Kidney glomerular epithelial cell (primary cell): ENCODE measurements around the gene GYS2.
"Not testable (repeated sequence)": the region's sequence is repeated elsewhere in the genome, so short reads cannot be mapped to it uniquely, and the experiment has no call there.

Experiments
- DNase-seq: peaks from one replicate; lab custom pipeline; 2025; lab: John Stamatoyannopoulos, UW

GYS2 gene

DNA sequence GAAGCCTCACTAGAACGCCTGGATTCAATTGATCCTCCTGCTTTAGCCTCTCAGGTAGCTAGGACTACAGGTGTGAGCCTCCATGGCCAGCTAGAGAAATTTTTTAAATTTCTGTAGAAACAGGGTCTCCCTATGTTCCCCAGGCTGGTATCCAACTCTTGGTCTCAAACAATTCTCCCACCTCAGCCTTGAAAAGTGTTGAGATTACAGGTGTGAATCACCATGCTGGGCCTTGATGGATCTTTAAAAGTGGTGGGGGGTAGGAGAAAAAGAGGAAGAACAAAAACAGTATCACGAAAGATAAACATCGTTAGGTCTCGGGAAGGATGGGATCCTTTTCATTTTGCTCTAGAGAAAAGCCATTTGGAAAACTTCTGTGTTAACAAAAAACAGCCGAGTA lies 4.5 kb downstream of the GYS2 start:
- DNase-seq, result no peak

DNA sequence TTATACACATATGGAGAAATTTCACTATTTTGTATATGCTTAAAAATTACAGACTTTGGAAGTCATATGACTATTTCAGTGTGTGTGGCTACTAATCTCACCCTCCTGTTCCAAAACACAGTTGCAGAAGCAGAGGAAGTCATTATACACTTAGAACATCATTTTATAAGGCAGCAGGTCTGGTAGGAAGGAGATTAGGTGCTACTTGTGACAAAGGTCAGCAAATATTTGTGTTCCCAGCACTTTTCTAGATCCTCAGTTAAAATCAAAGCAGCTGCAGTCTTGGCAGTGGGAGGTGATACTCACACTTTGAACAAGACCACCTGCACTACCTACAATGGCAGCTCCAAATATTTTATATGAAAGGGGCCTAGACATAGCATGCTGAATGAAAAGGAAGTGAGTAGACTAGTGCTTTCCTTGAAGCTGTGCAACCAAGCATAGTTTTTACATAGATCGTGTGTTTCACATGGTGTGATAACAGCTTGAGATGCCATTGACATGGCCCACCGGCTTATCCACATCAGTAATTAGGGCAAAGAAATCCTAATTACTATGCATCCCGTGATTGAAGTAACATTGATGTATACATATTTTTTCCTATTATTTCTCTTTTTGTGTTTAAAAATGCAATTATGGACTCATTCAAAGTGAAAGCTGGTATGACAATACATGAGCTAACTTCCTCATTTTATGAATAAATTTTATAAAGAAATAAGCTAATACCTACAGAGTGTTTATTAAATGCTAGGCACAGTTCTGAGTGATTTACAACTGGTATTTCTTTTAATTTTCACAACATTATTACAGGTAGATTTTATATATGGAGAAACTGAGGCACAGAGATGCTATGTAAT lies 5.3 kb downstream of the GYS2 start:
- DNase-seq, result no peak

DNA sequence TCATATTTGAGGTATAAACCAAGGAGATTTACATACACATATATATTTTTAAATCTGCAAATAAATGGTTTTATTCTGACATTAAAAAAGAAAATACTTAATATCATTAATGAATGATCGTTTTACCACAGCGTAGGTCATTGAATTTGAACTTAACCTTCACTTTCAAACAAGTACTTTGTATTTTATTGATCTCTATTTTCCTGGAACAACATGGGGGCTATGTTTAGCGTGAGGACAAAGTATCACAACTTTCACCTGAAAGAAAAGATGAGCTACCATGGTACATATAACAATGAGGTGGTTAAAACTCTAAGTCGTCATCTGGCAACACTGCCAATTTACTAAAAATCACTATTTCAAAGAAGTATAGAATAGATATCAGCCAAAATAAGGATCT lies 6.0 kb downstream of the GYS2 start:
- DNase-seq, result no peak

DNA sequence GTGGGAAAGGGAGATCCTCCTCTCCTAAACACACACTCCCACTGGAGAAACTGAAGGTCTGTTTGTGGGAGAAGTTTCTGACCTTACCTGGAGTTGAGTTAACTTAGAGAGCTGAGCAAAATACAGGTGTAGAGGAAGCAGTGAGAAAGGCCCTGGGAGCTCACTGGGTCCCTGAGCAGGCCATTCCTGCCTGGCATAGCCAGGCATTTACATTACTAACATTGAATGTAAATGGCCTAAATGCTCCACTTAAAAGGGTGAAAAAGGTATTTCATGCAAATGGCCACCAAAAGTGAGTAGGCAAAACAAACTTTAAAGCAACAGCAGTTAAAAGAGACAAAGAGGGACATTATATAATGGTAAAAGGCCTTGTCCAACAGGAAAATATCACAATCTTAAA lies 9.3 kb downstream of the GYS2 start:
- DNase-seq, result not testable (repeated sequence)

DNA sequence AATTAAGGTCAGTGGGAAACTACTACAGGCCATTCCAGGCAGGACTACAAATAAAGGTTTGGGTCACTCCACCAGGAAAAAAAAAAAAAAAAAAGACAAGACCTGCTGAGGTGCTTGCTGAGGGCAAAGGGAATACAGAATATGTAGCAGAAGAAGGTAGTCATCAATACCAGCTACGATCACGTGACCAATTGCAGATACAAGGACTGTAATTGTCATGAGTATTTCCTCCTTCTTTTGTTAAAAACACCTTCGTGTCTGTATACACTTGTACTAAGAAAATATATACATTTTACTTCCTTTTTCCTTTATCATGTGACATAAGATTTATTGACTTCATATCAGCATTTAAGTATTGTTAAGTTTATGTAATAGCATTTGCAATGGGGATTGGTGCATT lies 19.2 kb downstream of the GYS2 start:
- no peak for DNase-seq

DNA sequence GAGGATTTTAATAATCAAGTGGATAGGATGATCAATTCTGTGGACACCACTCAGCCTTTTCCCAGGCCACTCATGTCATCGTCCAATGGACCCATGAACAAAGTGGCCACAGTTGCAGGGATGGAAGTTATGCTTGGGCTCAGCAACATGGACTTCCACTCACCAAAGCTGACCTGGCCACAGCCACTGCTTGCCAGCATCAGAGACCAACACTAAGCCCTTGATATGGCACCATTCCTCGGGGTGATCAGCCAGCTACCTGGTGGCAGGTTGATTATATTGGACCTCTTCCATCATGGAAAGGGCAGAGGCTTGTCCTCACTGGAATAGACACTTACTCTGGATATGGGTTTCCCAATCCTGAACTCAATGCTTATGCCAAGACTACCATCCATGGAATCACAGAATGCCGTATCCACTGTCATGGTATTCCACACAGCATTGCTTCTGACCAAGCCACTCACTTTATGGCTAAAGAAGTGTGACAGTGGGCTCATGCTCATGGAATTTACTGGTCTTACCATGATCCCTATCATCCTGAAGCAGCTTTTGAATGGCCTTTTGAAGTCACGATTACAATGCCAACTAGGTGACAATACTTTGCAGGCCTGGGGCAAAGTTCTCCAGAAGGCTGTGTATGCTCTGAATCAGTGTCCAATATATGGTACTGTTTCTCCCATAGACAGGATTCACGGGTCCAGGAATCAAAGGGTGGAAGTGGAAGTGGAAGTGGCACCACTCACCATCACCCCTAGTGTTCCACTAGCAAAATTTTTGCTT lies 20.1 kb downstream of the GYS2 start:
- DNase-seq, result not testable (repeated sequence)

DNA sequence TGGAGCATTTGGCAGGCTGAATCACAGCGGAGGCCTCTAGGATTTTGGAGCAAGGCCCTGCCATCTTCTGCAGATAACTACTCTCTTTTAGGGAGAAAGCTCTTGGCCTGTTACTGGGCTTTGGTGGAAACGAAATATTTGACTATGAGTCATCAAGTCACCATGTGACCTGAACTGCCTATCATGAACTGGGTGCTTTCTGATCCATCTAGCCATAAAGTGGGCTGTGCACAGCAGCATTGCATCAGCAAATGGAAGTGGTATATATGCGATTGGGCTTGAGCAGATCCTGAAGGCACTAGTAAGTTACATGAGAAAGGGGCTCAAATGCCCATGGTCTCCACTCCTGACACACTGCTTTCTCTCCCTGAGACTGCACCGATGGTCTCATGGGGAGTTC lies 21.1 kb downstream of the GYS2 start:
- no peak for DNase-seq

DNA sequence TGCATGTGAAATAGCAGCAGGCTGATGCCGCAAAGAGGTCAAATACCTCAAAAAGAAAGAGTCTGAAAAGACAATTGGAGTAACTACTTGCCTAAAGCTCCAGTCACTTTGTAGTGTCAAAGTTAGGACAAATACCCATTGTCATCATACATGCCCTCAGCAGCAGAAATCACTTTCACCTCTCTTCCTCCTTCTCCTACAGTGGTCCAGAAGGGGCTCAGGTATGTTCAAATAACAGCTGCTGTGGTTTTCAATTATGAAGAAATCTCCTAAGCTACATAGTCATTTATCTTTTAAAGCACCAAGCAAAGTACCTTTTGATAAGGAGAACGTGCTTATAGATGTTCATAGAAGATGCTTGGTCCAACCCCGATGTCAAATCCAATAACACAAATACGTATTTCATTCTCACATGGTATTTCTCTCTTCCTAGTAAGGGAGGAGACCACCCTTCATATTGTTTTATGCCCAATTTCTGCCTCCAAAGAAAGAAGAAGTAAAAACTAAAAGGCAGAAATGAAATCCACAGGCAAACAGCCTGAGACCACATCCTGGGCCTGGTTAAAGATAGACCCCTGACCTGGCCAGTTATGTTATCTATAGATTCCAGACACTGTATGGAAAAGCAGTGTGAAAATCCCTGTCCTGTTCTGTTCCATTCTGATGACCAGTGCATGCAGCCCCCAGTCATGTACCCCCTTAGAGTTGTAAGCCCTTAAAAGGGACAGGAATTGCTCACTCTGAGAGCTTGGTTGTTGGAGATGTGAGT lies 23.7 kb downstream of the GYS2 start:
- DNase-seq, result no peak

DNA sequence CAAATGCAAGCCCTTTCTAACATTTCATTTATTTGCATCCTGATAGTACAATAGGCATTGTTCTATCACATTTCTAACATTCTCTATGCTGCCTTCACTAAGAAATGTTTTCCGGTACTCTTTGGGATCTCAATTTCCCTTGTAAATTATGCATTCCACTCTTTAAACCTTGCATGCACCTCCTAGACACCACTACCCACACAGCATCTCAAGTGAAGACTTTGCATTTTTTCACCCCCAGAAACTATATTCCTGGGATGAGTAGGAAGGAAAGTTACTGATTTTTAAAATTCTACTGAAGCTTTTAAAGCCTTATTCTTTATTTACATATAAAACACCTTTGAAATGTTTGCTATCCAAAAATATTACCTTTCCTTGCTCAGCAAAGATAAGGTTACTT lies 27.1 kb downstream of the GYS2 start:
- DNase-seq, result no peak

DNA sequence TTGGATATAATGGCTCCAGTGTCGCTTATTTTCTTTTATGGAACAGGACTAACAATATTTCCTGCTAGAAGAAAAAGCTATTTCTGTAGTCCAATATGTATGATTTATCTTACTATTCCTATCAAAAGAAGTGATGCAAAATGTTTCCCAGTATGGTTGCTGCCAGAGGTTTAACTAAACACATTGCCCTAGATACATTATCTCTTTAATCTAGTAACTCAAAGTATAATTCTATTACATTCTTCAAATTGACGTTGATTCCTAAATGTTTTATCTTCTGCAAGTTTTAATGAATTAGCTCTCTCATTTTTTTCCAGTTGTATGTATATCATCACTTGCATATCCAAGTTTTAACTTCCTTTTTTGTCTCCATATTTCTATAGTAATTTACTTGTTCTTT lies 28.2 kb downstream of the GYS2 start:
- DNase-seq, result no peak

DNA sequence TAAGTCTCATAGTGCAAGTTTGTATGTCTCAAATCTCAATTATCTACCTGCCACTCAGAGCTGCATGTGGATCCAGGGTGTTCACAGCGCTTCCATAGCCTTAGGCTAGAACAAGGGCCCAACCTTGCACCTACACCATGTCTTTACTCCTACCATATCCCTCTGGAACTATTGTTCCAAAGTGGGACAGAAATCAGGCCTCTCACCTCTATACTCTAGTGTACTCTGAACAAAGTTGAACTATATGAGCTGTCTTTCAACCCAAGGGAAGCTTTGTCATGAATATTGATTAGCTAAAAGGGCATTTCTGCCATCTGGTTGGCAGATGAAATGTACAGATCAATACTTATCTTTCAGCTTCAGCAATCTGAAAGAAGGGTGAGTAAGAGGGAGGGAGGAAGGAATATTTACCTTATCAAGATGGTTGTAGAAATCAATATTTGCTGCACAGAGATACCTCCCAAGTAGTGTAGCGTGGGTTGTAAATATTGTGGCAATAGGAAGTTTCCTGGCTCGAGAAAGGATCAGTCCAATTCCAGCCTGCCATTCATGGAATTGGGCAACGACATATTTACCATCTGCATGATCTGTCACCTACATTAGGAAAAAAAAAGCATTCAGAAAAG lies 30.8 kb downstream of the GYS2 start:
- DNase-seq, result no peak

DNA sequence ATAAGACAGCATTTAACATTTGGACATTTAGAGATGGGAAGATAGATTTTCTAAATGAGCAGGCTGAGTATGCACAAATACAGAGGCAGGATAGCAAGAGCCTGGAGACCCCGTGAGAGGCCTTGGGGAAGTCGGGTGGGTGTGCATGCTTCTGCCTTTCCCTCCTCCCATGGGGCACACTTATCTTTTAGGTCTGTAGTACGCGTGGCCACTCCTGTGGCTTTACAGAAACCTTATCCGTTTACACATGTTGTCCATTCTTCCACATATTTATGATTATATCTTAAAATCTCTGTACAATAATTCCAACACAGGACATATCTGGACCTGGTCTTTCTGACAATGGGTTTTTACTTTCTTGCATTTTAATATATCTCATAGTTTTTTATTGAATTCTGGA lies 33.6 kb downstream of the GYS2 start:
- no peak for DNase-seq

DNA sequence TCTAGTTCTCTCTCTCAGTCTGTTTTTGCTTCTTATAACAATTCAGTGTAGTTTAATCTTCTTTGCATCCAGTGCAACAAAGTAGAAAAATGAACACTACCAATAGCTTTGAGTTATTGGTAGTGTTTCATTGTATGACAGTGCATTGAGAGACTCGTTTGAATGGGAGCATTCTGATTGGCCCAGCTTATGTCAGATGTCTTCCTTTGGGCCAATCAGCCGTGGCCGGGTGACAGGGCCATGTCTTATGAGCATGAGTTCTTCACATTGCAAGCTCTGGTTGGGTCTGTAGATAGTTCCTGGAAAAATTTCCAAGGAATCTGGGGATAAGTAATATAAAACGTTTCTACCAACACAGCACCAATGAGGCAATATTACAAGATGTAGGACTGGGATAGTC lies 36.5 kb downstream of the GYS2 start:
- DNase-seq, result no peak

DNA sequence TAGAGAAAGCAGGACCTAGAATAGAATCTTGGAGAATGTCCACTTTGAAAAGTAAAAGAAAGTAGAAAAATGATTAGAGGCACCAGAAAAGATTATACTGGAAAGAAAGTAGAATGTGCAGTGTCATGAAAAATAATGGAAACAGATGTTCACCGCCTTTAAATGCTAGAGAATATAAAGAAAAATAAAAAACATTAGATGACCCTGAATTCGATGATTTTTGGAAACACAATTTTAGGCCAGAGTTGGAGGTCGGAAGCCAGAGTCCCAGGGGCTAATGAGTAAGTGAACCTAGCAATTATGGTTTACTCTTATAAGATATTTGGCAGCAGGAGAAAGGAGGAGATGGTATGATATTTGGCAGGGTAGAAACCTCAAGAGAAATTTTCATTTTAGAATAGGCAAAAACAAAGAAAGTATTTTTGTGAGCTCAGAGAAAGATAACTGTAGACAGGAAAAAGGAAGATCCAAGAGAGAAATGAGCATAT lies 37.7 kb downstream of the GYS2 start:
- no peak for DNase-seq

DNA sequence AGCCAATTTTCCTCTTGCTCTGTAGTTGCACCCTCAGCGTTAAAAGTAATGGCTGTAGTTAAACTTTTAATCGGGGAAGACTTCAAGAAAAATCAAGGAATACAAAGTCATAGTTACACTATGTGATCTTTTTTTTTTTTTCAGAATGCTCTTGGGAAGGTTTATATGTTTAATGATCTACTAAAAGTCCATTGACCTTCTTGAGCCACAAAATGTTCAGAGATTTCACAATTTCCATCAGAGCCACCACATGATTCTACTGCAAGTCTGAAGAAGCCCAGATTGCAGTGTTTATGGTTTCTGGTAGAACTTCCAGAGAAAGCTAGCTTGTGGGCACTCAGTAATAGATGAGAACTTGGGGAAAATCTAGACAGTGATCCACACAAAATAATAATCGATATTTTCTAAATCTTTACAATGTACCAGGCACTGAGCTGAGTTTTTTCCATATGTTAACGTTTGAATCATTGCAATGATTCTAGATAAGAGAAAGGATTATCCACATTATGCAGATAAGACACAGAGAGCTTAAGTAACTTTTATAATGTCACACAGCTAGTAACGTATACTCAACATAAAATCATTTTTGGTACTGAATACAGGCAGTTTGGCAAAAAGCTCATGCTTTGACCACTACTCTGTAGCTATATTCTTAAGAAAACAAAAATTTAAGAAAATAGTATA lies 38.3 kb downstream of the GYS2 start:
- DNase-seq, result no peak

DNA sequence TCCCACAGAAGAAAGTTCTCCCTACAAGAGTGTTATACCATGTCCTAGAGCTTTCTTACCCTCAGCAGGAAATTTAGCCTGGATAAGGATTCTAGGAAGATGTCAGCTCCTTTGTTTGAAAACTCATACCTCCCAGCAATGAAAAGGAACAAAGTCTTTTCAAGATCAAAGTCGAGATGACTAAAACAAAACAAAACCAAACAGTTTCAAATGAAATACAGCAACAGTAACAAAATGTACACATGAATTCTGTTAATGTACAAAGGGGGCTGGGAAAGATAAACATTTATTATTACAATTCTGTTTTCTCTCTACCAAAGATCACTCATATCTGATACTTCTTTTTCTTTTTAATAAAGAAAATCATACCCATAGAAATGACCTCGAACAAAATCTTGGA lies 41.8 kb downstream of the GYS2 start:
- no peak for DNase-seq

DNA sequence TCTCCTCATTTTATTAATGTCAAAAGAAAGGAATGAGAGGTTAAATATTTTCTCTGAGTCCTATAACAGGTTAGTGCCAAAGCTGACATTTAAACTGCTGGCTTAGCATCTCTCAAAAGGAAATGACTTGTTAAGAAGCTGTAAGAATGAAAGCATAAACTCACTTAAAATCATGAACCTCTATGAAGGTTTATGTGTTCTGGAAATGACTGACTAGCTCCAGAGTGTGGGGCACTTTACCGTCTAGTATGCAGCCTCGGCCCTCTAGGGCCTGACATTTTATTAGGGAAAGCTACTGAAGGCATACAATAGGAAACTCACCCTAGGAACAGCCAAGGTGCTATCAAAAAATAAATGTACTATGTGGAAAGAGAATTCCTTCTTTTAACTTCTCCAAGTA lies 43.5 kb downstream of the GYS2 start:
- DNase-seq, result no peak

DNA sequence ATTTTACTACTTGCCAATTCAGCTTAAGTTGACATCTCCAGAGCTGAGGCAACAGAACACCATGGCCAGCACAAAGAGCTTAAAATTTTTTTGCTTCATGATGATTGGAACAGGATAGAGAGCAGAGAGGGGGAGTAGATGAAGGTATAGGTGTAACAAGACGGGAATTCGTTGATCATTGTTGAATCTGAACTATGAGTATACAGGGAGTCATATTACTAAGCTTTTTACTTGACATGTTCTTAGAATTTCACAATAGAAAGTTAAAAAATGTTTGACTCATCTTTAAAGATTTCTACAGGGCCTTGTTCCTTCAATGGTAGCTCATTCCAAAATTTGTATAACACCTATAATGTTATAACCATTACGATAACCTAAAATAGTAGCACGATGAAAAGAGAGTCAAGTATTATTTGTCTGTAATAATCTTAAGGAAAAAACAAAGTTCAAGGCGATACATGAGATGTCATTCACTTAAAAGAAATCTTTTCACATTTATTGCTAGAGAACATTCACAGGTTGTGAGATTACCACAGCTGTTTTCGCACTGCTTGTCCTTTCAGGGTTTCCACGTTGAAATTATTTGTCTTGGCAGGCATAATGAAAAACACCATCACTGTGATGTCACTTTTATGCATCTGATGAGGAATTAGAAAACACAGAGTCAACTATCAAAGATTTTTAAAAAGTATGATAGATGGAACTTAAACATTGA lies 44.6 kb downstream of the GYS2 start:
- DNase-seq, result no peak

DNA sequence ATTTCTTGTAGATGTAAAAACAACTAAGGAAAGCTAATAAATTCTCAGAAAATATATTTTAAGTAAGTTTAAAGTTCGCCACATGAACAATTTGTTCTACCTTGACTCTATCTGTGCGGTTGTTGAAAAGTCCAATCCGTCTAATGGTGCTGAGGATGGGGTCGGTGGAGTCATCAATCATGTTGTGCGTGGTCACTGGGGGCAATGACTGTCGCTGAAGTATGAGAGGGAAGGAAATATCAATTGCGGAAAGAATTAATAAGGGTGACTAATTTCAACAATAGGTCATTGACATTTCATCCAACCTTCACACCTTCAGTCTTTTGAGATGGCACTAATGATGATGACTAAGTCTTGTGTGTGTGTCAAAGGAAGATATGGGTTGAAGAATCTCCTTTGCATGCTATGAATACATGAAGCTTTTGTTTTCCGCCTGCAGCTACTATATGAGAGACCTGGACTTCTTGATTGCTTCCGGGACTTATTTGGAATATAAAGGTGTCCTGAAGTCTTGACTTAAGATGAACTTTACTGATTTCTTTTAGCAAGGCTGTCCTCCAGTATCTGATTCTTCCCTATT lies 46.5 kb downstream of the GYS2 start:
- no peak for DNase-seq

DNA sequence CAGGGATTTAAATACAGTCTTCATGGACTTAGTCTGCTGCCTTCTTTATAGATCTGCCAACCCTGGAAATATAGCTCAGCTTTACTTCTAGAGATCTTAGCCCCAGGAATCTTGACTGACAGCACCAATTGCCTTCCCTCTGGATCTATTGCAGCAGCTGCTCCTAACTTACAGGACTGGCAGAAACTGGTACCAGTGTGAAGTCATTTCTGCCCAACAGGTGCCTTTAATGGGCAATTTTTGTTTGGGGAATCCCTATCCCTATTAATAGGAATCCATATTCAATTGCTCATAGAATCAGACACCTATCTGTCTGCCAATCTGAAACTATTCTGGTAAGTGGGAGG lies 51.3 kb downstream of the GYS2 start:
- DNase-seq, result no peak
